ENCODE measurements around the gene NTF4. TPM values are rescaled to one million over a fixed set of nuclear protein-coding genes. Genes with fewer than 3 reads are reported as not detected.
A peak's percentile ranks its signal among the peaks of the same experiment; 100 is the strongest.

The NTF4 gene
- total and polyA plus RNA-seq, 2 of the 13 experiments (the other 11 are each of a cell fraction or from before 2014, with no cell fraction given) = not detected

DNA sequence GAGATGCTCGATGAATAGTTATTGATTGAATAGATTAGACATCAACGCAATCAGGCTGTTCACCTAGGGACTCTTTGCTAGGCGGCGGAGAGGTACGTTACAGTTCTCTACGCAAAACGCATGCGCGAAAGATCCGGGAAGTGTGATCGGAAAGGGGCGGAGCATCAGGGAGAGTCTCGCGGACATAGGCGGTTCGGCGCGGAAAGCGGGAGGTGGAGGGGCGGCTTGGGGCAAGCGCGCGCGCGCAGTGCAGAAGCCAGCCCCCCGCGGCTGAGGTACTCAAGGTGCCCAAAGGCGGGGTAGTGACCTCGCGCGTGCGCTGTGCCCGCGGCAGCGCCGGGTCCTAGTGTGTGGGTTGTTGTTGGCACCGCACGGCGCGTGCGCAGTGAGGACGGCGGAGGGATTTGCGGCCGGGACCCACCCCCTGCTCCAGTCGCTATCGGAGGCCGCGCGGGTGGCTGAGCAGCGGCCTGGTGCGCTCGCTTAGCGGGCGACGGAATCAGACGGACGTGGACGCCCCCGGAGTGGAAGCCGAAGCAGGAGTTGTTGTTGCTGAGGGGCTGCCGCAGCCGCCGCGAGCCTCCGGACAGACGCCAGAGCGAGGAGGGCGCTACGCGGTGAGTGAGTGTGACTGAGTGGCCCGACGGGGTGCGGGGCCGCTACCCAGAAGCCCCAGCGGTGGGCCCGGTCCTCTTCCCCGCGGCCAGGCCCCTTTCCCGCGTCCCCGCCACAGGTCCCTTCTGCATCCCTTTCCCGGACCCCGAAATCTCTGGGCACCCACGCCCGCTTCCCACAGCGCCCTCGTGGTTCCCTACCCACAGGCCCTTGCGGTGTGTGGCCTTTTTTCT is 20.6 kb upstream of the NTF4 start, which contains the start of gene SNRNP70 (continued):
- TF ChIP-seq ZNF577 (CRISPR knock-in tag; IDR thresholded peaks at IDR 0.05; ENCODE audit: borderline replicate concordance, low read depth) = no peak
- TF ChIP-seq, protein P1, sequence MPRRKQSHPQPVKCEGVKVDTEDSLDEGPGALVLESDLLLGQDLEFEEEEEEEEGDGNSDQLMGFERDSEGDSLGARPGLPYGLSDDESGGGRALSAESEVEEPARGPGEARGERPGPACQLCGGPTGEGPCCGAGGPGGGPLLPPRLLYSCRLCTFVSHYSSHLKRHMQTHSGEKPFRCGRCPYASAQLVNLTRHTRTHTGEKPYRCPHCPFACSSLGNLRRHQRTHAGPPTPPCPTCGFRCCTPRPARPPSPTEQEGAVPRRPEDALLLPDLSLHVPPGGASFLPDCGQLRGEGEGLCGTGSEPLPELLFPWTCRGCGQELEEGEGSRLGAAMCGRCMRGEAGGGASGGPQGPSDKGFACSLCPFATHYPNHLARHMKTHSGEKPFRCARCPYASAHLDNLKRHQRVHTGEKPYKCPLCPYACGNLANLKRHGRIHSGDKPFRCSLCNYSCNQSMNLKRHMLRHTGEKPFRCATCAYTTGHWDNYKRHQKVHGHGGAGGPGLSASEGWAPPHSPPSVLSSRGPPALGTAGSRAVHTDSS (CRISPR knock-in tag; conservative IDR thresholded peaks at IDR 0.05) = no peak
- no peak for TF ChIP-seq ZNF75D (CRISPR knock-in tag; IDR thresholded peaks at IDR 0.05; ENCODE audit: borderline replicate concordance)
- no peak; the same call in 1 of the 2 replicates for TF ChIP-seq ZNF451 (CRISPR knock-in tag; IDR thresholded peaks at IDR 0.05)
- TF ChIP-seq RAD51 (IDR thresholded peaks at IDR 0.05; ENCODE audit: borderline replicate concordance) = no peak
- peak; percentile 44; the same call in 1 of the 2 replicates for TF ChIP-seq TSC22D2 (CRISPR knock-in tag; IDR thresholded peaks at IDR 0.05; ENCODE audit: borderline replicate concordance)
- 0 out of 2 replicates have a peak, but pooled peaks have one; percentile 53 for TF ChIP-seq ZNF224 (CRISPR knock-in tag; IDR thresholded peaks at IDR 0.05)
- TF ChIP-seq FOSL2 (CRISPR knock-in tag; IDR thresholded peaks at IDR 0.05) = 0 out of 2 replicates have a peak, but pooled peaks have one; percentile 13
- TF ChIP-seq MTF1 (CRISPR knock-in tag; IDR thresholded peaks at IDR 0.05) = no peak; the same call in 1 of the 2 replicates
- TF ChIP-seq TBX3 (IDR thresholded peaks at IDR 0.05; ENCODE audit: borderline replicate concordance) = no peak
- TF ChIP-seq, protein P2, sequence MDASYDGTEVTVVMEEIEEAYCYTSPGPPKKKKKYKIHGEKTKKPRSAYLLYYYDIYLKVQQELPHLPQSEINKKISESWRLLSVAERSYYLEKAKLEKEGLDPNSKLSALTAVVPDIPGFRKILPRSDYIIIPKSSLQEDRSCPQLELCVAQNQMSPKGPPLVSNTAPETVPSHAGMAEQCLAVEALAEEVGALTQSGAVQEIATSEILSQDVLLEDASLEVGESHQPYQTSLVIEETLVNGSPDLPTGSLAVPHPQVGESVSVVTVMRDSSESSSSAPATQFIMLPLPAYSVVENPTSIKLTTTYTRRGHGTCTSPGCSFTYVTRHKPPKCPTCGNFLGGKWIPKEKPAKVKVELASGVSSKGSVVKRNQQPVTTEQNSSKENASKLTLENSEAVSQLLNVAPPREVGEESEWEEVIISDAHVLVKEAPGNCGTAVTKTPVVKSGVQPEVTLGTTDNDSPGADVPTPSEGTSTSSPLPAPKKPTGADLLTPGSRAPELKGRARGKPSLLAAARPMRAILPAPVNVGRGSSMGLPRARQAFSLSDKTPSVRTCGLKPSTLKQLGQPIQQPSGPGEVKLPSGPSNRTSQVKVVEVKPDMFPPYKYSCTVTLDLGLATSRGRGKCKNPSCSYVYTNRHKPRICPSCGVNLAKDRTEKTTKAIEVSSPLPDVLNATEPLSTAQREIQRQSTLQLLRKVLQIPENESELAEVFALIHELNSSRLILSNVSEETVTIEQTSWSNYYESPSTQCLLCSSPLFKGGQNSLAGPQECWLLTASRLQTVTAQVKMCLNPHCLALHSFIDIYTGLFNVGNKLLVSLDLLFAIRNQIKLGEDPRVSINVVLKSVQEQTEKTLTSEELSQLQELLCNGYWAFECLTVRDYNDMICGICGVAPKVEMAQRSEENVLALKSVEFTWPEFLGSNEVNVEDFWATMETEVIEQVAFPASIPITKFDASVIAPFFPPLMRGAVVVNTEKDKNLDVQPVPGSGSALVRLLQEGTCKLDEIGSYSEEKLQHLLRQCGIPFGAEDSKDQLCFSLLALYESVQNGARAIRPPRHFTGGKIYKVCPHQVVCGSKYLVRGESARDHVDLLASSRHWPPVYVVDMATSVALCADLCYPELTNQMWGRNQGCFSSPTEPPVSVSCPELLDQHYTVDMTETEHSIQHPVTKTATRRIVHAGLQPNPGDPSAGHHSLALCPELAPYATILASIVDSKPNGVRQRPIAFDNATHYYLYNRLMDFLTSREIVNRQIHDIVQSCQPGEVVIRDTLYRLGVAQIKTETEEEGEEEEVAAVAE (CRISPR knock-in tag; IDR thresholded peaks at IDR 0.05; ENCODE audit: borderline replicate concordance) = peak; percentile 74
- peak; percentile 77 for TF ChIP-seq ASH2L (IDR thresholded peaks at IDR 0.05; ENCODE audit: insufficient read length, low read depth, low read length)
- peak; percentile 90; the same call in 1 of the 2 replicates for TF ChIP-seq ZNF790 (CRISPR knock-in tag; IDR thresholded peaks at IDR 0.05; ENCODE audit: borderline replicate concordance)
- no peak for TF ChIP-seq ZKSCAN8 (CRISPR knock-in tag; IDR thresholded peaks at IDR 0.05; ENCODE audit: borderline replicate concordance)
- peak; percentile 85; the same call in 1 of the 2 replicates for TF ChIP-seq SNAI1 (CRISPR knock-in tag; IDR thresholded peaks at IDR 0.05; ENCODE audit: borderline replicate concordance)
- TF ChIP-seq KLF11 (CRISPR knock-in tag; IDR thresholded peaks at IDR 0.05) = peak; percentile 42; the same call in 1 of the 2 replicates
- TF ChIP-seq CHD2 (IDR thresholded peaks at IDR 0.05; ENCODE audit: low read depth, low read length) = peak; percentile 92
- TF ChIP-seq, protein P3, sequence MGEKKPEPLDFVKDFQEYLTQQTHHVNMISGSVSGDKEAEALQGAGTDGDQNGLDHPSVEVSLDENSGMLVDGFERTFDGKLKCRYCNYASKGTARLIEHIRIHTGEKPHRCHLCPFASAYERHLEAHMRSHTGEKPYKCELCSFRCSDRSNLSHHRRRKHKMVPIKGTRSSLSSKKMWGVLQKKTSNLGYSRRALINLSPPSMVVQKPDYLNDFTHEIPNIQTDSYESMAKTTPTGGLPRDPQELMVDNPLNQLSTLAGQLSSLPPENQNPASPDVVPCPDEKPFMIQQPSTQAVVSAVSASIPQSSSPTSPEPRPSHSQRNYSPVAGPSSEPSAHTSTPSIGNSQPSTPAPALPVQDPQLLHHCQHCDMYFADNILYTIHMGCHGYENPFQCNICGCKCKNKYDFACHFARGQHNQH (CRISPR knock-in tag; IDR thresholded peaks at IDR 0.05) = 0 out of 2 replicates have a peak, but pooled peaks have one; percentile 13
- no peak; the same call in 1 of the 2 replicates for TF ChIP-seq NR2F2 (IDR thresholded peaks at IDR 0.05; ENCODE audit: borderline replicate concordance, low read depth)
- TF ChIP-seq ZNF326 (CRISPR knock-in tag; IDR thresholded peaks at IDR 0.05; ENCODE audit: borderline replicate concordance) = no peak
- peak; percentile 65; the same call in 1 of the 2 replicates for TF ChIP-seq ZNF354B (CRISPR knock-in tag; IDR thresholded peaks at IDR 0.05)
- TF ChIP-seq ZSCAN22 (CRISPR knock-in tag; IDR thresholded peaks at IDR 0.05) = no peak
- TF ChIP-seq ZFP90 (CRISPR knock-in tag; IDR thresholded peaks at IDR 0.05; ENCODE audit: borderline replicate concordance) = peak; percentile 91

All from HepG2 (cell line).